ENCODE results near the gene SPPL2A. TPM values are rescaled to one million over a fixed set of nuclear protein-coding genes. Genes with fewer than 3 reads are reported as not detected.
A peak's percentile ranks its signal among the peaks of the same experiment; 100 is the strongest.

Gene SPPL2A
- total RNA-seq, 1 donor from 2014 or later, result 115 TPM

GRCh38 chr15:50783895-50784294 lies 18.4 kb upstream of the SPPL2A start:
- H3K4me3 Mint-ChIP-seq (ENCODE audit: unreplicated experiment), result no peak overlapping the region
- peaks cover 5% of the 10 kb centered on the region for H3K4me1 Mint-ChIP-seq (ENCODE audit: low read depth)
- no peak for TF ChIP-seq CTCF (IDR thresholded peaks at IDR 0.05)
- DNase-seq (ENCODE audit: low spot score), result no peak
- no peaks in the 10 kb centered on the region for H3K36me3 Mint-ChIP-seq (ENCODE audit: low read depth)
- H3K27ac Mint-ChIP-seq (ENCODE audit: unreplicated experiment), result no peak overlapping the region
- H3K9me3 Mint-ChIP-seq (ENCODE audit: low read depth), result no peaks in the 10 kb centered on the region
- H3K27me3 Mint-ChIP-seq (ENCODE audit: low read depth), result peaks cover 2% of the 10 kb centered on the region

DNA sequence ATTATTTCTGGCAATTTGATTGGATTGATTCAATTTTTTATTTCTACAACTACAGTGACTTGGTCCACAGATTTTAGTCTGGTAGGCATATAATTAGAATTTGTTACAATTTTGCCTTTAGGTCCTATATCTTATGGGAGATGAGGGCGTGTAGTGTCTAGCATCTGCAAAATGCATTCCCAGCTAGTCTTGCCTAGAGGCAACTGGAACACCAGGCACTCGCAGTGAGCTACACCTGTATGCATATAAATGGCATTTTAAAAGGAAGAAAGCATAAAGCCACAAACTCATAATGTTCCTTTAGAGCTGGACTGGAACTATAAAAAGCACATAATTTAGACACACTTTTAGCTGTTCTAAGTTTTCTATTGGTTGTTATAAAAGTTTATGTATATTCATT lies 17.9 kb upstream of the SPPL2A start:
- Mint-ChIP-seq H3K9me3 (ENCODE audit: low read depth) (no peaks in the 10 kb centered on the region), H3K36me3 (ENCODE audit: low read depth) (no peaks in the 10 kb centered on the region), H3K4me1 (ENCODE audit: low read depth) (peaks cover 5% of the 10 kb centered on the region), H3K27ac (ENCODE audit: unreplicated experiment) (no peak overlapping the region), H3K4me3 (ENCODE audit: unreplicated experiment) (no peak overlapping the region), H3K27me3 (ENCODE audit: low read depth) (peaks cover 2% of the 10 kb centered on the region)
- no peak for DNase-seq (ENCODE audit: low spot score)
- TF ChIP-seq CTCF (IDR thresholded peaks at IDR 0.05), result no peak

GRCh38 chr15:50778086-50778485 lies 12.6 kb upstream of the SPPL2A start:
- no peaks in the 10 kb centered on the region for H3K36me3 Mint-ChIP-seq (ENCODE audit: low read depth)
- no peak for TF ChIP-seq CTCF (IDR thresholded peaks at IDR 0.05)

DNA sequence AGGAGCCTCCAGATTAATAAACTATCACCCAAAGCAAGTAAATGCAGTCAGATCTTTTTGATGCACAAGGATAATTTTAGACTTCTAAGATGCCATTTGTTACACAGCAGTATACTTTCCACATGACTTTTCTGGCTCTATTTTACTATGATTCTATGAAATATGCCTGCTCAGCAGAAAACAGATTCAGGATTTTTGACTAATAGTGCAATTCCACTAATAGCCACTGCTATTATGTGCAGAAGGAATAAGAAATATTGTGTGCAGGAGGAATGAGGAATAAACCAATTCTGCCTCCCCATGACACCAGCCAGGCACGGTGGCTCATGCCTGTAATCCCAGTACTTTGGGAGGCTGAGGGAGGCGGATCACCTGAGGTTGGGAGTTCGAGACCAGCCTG lies 11.5 kb upstream of the SPPL2A start:
- Mint-ChIP-seq H3K27ac (ENCODE audit: unreplicated experiment) (no peak overlapping the region), H3K4me1 (ENCODE audit: low read depth) (no peaks in the 10 kb centered on the region), H3K9me3 (ENCODE audit: low read depth) (no peaks in the 10 kb centered on the region), H3K27me3 (ENCODE audit: low read depth) (peaks cover under 1% of the 10 kb centered on the region), H3K4me3 (ENCODE audit: unreplicated experiment) (no peak overlapping the region), H3K36me3 (ENCODE audit: low read depth) (no peaks in the 10 kb centered on the region)
- no peak for DNase-seq (ENCODE audit: low spot score)
- peak; percentile 37 for TF ChIP-seq CTCF (IDR thresholded peaks at IDR 0.05)

More at GRCh38 chr15:50778086-50778485, 12.6 kb upstream of the SPPL2A start:
- Mint-ChIP-seq H3K27me3 (ENCODE audit: low read depth) (peaks cover 2% of the 10 kb centered on the region), H3K27ac (ENCODE audit: unreplicated experiment) (no peak overlapping the region), H3K4me3 (ENCODE audit: unreplicated experiment) (no peak overlapping the region), H3K9me3 (ENCODE audit: low read depth) (no peaks in the 10 kb centered on the region), H3K4me1 (ENCODE audit: low read depth) (no peaks in the 10 kb centered on the region)
- no peak for DNase-seq (ENCODE audit: low spot score)

GRCh38 chr15:50774450-50774849 lies 8.9 kb upstream of the SPPL2A start:
- Mint-ChIP-seq H3K27ac (ENCODE audit: unreplicated experiment) (no peak overlapping the region), H3K36me3 (ENCODE audit: low read depth) (no peaks in the 10 kb centered on the region), H3K9me3 (ENCODE audit: low read depth) (no peaks in the 10 kb centered on the region), H3K4me3 (ENCODE audit: unreplicated experiment) (no peak overlapping the region), H3K27me3 (ENCODE audit: low read depth) (no peaks in the 10 kb centered on the region), H3K4me1 (ENCODE audit: low read depth) (no peaks in the 10 kb centered on the region)
- DNase-seq (ENCODE audit: low spot score), result no peak
- no peak for TF ChIP-seq CTCF (IDR thresholded peaks at IDR 0.05)

Measured in chondrocyte (in vitro differentiated cells).